Left cardiac atrium (tissue), 4 donors: Measurements from ENCODE around the gene MVB12A. TPM values are rescaled to one million over a fixed set of nuclear protein-coding genes. Genes with fewer than 3 reads are reported as not detected.

Experiments
- ATAC-seq, 2 donors: fragments of 200-7000 bp; cut with Tn5 transposase; one replicate each; pipeline ENCODE4 v1.9.1; 2020; ENCODE audit warnings: mild to moderate bottlenecking in 2 of 2, moderate library complexity in 2 of 2
- DNase-seq: peaks from one replicate; pipeline ENCODE4 v3.0.0-alpha.2; 2020
- intact Hi-C, 2 donors: fragments of 100-400 bp; cut with DNase I; formaldehyde crosslinking; loops; one replicate each; pipeline versions ENCODE4 v1.14.1 to v1.15.1; 2022 to 2023
- total RNA-seq, 2 donors: library from RNA; stranded (reverse); fragmentation: NEBNext Ultra II Directional; extraction: Animal tissue kit (Norgen Biotek cat#: 25700); gene quantifications; one replicate each; pipeline ENCODE4 v1.2.1, GENCODE V29; 2021
- donor health status: DM: no; HTN: yes; CAD: no.
- donor health status: DM: no; HTN: yes; CAD: no; lungs with severe emphysema.
- donor health status: DM: yes; HTN: yes; CAD: no.
- donor health status: Dilated cardiomyopathy.

The MVB12A gene
- total RNA-seq, 2 donors from 2014 or later, result 22.6 to 24.8 TPM

DNA sequence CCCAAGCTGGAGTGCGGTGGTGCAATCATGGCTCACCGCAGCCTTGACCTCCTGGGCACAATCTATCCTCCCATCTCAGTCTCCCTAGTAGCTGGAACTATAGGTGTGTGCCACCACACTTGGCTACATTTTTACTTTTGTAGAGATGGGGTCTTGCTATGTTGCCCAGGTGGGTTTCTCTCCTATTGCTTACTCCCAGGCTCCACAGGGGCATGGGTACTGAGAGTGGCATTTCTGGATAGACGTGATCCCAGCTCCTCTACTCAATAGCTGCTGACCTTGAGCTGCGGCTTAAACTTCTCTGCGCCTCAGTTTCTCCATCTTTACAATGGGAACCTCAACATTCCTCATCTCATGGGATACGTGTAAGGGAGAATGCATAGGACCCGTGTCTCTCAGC is 11.6 kb downstream of the MVB12A start:
- intact Hi-C loops, result loop anchor here in 1 of 2 donors (10.0 kb wide), 1 partner anchor 153 kb away; no protein-coding TSS in a partner anchor
- ATAC-seq, result no peak

DNA sequence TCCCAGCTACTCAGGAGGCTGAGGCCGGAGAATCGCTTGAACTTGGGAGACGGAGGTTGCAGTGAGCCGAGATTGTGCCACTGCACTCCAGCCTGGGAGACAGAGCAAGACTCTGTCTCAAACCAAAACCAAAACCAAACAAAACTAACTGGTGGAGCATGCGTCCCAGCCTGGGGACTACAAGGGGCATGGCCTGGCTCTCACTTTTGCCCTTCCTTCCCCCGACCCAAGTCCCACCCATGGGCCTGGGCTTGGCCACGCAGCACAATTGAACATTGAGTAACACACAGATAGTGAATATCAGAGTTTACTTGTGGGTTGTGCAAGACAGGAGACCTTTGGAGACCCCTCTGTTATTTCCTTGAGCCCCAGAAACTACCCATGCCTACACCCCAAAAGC is 15.4 kb downstream of the MVB12A start:
- intact Hi-C loops, result loop anchor here in 1 of 2 donors (10.0 kb wide), 1 partner anchor 150 kb away; no protein-coding TSS in a partner anchor
- DNase-seq (no peak), ATAC-seq (no peak)

More for the DNA sequence above, 11.6 kb downstream of the MVB12A start:
- DNase-seq, result no peak

DNA sequence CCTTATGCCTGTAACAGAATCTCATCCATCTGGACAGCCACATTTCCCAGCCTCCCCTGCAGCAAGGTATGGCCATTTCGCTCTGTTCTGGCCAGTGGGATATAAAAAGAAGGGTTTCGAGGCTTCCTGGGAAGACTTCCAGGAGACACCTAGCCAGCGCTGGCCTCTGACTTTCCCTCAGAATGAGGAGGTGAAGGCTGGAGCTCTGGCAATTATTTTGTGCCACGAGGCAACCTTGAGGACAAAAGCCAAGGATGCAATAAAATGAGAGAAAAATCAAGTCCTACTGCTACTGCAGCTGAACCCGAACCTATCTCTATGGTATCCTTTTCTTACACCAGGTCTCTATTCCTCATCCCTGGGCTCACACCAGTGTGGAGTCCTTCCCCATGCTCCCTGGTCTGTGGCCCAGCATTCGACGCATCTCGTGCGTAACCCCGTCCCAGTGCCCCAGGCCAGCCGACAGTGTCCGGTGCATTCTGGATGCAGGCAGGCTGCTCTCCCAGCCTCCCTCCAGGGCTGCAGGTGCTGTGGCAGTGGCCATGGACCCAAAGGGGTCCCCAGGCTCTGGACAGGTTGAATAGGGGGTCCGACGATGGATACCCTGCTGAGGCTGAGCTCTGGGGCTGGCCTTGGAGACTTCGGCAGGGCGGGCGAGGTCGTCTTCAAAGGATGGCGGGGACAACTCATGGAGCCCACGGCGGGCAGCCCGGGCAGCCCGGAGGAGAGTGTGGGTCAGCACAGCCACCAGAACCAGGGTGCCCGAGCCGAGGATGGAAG is 16.4 kb downstream of the MVB12A start:
- DNase-seq, result no peak
- ATAC-seq, result no peak
- intact Hi-C loops, result loop anchor here in 1 of 2 donors (10.0 kb wide), 1 partner anchor 149 kb away; no protein-coding TSS in a partner anchor

DNA sequence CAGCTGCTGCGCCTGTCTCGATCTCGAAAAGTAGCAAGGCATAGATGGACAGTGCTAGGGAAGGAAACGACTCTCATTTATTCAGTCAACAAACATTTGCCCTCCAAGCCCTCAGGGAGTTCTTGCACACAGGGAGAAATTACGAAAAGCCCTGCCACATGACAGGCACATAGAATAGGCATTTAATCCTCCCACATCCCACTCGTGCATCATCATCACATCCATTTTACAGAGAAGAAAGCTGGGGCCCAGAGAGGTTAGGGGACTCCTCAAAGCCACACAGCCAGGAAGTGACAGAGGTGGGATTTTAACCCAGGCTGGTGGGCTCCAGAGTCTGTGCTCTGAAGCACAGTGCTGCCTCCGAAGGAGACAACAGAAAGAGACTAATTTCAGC is 17.0 kb downstream of the MVB12A start:
- intact Hi-C loops, result loop anchor here in 1 of 2 donors (10.0 kb wide), 1 partner anchor 148 kb away; no protein-coding TSS in a partner anchor
- ATAC-seq, result no peak
- DNase-seq, result no peak

DNA sequence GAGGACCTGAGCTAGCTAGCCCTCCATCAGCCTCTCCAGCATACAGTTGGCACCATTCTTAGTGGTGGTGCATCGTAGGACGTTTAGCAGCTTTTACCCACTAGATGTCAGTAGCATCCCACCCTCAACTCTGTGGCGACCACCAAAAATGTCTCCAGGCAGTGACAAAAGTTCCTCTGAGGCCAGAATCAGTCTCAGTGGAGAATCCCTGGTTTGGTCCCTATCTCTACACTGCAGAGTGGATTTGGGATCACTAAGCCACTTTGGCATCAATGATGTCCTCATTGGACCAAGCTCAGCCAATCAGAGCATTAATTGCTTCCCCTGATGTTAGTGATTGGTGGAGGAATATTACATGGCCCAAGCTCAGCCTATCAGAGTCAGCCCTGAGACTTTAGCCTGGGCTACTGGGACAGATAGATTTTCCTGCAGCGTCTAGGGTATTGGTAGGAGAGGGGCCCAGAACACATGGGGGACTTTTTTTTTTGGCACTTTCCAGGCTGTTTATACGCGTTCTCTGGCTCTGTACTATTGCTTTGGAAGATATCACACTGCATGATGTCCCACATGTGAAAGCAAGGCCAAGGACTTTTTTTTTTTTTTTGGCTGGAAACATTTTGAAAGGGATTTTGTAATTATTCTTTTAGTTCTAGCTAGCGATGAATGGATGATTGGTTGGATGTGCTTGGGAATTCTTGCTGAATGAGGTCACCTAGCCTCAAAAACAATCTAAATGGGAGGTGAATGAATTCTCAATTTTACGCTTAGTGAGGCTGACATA is 21.6 kb downstream of the MVB12A start:
- no peak for DNase-seq
- intact Hi-C loops, result no loop called here
- peak; percentile 37 to 71 for ATAC-seq

DNA sequence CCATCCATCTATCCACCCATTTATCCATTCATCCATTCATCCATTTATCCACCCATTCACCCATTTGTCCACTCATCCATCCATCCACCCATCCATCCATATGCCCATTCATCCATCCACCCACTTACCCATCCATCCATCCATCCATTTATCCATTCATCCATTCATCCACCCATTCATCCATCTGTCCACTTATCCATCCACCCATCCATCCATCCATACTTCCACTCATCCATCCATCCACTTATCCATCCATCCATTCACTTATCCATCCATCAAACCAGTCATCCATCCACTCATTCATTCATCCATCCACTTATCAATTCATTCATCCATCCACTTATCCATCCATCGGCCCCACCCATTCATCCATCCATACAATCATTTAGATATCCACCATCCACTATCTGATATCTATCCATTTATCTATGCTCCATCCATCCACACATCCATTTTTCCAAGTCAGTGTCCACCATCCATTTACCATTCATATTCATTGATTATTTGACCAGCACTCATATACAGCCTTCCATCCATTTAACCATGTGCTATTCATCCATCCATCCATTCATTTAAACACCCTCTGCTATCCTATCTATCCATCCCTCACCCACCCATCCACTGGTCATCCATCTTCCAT is 25.8 kb downstream of the MVB12A start:
- intact Hi-C loops, result no loop called here
- no peak for DNase-seq
- ATAC-seq, result no peak

DNA sequence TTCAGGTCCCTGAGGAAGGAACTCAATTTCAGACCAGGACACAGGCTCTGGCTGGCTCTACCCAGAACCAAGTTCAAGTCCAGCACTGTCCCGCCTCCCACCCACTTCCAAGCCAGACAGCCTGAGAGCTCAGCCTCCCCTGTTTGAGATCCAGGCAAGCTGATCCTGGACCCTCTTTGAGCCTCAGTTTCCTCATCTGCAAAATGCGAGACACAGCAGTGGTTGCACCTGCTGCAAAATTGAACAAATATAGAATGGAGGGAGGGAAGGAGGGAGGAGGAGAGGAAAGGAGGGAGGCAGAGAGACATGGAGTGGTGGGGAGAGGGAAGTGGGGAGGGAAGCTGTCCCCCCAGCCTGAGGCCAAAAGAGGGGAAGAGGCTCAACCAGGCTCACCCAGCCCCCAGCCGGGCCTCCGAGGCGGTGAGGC is 27.9 kb downstream of the MVB12A start:
- intact Hi-C loops, result no loop called here
- no peak for ATAC-seq
- no peak for DNase-seq

DNA sequence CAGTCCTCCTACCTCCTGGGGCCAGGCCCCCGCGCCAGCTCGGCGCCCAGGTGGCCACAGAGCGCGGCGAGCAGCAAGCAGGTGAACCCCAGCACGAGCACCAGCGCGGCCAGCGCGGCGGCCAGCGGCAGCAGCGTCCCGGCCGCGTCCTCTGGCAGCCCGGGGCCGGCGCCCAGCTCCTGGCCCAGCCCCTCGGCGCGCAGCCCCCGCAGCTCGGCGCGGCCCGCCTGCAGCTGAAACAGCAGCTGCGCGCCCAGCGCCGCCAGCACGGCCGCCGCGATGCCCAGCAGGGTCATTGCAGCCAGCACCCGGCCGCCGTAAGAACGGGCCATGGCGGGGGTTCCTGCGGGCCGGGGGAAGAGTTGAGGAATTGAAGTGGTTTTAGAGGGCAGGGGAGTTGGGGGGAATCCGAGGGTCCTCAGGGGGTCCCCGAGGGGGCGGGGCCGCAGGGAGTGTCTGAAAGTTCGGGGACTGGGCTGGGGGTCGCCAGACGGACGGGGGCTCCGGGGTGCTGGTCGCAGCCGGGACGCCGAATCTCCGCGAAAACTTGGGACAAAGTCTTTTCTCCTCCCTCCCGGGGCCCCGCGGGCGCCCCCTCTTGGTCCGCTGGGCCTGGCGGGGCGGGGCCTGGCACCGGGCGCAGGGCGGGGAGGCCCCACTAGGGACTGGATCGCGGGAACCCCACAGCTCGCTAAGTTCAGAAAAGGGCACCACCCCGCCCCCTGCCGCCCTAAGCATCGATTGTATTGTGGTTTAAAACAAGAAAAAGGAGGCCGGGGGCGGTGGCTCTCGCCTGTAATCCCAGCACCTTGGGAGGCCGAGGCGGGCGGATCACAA is 28.5 kb downstream of the MVB12A start, which contains the start of gene TMEM221:
Gene TMEM221 (minus strand): TSS at position 538 of the 837 bp plus-strand sequence. CDS start 206 bp downstream, at position 332.
- peak; percentile 86 to 91 for ATAC-seq
- intact Hi-C loops, result no loop called here
- DNase-seq, result peak; percentile 56

DNA sequence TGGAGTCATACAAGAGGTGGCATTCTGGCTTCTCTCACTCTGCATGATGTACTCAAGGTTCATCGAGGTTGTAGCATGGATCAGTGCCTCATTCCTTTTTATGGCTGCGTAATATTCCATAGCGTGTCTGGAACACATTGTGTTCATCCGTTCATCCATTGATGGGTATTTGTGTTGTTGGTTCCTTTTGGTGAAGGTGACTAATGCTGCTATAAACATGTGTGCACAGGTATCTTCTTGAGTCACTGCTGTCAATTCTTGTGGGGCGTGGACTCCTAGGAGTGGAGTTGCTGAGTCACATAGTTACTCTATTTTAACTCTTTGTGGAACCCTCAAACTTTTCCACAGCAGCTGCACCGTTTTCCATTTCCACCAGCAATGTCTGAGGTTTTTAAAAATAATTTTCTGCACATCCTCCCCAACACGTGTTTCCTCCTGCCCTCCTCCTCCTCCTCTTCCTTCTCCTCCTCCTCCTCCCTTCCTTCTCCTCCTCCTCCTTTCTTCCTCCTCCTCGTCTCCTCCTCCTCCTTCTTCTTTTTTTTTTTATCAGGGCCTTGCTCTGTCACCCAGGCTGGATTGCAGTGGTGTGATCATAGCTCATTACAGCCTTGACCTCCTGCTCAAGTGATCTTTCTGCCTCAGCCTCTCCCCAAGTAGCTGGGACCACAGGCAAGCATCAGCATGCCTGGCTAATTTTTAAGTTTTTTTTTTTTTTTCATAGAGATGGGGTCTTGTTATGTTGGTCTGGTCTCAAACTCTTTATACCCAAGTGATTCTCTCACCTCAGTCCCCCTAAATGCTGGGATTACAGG is 30.6 kb downstream of the MVB12A start:
- no peak for ATAC-seq
- no peak for DNase-seq
- intact Hi-C loops, result loop anchor here in 1 of 2 donors (10.0 kb wide), 1 partner anchor 404 kb away; the partner anchor contains the start of gene RPL18A

DNA sequence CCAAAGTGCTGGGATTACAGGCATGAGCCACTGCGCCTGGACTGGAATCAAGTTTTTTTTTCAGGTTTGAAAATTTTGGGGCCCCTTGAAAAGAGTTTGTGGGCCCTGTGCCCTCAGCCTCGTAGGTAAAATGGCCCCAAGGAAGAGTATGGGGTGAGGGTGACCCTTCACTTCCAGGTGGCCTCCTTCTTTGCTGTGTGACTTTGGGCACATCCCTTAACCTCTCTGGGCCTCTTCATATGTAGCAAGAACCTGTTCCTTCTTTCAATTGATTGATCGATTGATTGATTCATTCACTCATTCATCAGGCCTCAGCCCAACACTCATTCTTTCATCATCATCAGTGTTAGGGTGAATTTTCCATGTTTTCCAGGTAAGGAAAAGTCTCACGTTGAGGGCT is 32.0 kb downstream of the MVB12A start:
- no peak for DNase-seq
- ATAC-seq, result no peak
- intact Hi-C loops, result loop anchor here in 1 of 2 donors (10.0 kb wide), 1 partner anchor 403 kb away; the partner anchor contains the start of gene RPL18A

DNA sequence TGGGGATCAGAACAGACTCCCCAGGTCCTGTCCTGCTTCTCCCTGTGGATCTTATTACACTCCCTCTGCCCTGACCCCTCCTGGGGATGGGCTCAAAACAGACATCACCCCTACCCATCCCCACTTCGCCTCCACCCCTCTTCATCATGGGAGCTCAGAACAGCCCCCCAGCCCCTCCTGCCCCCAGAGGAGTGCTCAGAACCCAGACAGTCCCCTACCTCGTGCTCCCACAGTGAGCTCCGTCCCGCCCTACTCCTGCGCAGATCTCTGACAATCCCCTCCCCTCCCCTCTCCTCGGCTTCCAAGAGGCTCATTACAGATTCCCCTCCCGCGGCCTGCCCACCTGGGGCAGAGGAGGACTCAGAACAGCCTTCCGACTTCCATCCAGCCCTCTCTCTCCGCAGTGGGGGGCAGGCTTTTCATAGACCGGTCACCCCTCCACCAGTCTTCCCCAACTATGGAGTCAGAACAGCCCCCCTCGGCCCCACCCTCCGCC is 34.8 kb downstream of the MVB12A start:
- DNase-seq, result no peak
- intact Hi-C loops, result loop anchor here in 1 of 2 donors (10.0 kb wide), 1 partner anchor 400 kb away; the partner anchor contains the start of gene RPL18A
- no peak for ATAC-seq

DNA sequence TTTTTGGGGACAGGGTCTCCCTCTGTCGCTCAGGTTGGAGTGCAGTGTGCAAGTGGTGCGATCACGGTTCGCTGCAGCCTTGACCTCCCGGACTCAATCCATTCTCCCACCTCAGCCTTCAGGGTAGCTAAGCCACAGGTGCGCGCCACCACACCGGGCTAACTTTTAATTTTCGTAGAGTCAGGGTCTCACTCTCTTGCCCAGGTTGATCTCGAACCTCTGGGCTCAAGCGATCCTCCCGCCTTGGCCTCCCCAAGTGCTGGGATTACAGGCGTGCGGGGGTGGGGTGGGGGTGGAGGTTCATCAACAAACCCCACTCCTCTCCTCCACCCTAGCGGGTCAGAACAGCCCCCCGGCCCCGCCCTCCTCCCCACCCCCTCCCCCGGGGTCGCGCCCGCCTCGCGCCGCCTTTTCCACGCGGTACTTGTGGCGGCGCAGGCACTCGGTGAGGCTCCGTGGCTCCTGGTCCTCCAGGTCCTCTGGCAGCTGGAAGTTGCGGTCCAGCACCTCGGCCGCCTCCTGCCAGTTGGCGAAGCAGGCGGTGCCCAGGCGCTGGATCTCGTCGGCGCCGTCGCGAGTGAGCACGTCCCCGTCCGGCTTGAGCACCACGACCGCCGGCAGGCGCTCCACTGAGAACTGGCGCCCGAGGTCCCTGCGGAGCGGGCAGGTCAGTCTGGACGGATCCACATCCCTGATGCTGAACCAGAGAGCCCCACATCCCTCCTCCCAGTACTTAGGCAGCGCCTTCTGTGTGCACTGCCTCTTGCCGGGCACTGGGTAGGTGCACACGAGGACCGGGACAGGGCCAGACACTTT is 35.7 kb downstream of the MVB12A start:
- intact Hi-C loops, result loop anchor here in 1 of 2 donors (10.0 kb wide), 1 partner anchor 399 kb away; the partner anchor contains the start of gene RPL18A

DNA sequence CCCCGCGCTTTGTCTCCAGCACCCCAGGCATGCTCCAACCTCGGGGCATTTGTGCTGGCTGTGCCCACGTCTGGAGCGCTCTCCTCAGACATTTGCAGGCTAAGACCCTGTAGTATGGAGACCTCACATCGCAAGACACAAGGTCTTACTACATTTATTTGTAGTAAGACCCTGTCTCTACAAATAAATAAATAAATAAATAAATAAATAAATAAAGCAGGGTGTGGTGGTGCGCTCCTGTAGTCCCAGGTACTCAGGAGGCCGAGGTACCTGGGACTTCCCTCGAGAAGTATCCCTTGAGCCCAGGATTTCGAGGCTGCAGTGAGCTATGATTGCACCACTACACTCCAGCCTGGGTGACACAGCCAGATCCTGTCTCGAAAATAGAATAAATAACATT is 36.3 kb downstream of the MVB12A start:
- DNase-seq, result no peak
- no peak for ATAC-seq
- intact Hi-C loops, result loop anchor here in 1 of 2 donors (10.0 kb wide), 1 partner anchor 399 kb away; the partner anchor contains the start of gene RPL18A

More for the DNA sequence above, 35.7 kb downstream of the MVB12A start:
- DNase-seq (no peak), ATAC-seq (peak in 1 of 2 donors; percentile 30)

DNA sequence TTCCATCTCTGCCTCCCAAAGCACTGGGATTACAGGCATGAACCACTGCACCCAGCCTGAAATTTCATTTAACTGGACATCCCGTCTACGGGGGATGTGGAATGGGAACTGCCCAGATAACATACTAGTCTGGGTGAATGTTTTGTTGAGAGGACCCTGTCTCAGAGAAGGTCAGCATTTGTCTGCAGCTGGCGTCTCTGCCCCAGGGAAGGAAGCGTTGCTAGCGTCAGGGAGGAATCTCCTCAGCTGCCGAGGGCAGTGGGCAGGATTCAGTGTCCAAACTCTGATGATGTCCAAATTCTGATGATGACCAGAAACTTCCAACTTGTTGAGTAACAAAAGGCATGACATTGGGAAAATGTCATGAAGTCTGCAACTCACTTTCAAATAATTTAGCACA is 37.8 kb downstream of the MVB12A start:
- intact Hi-C loops, result loop anchor here in 1 of 2 donors (10.0 kb wide), 1 partner anchor 397 kb away; the partner anchor contains the start of gene RPL18A
- DNase-seq, result no peak
- ATAC-seq, result no peak

DNA sequence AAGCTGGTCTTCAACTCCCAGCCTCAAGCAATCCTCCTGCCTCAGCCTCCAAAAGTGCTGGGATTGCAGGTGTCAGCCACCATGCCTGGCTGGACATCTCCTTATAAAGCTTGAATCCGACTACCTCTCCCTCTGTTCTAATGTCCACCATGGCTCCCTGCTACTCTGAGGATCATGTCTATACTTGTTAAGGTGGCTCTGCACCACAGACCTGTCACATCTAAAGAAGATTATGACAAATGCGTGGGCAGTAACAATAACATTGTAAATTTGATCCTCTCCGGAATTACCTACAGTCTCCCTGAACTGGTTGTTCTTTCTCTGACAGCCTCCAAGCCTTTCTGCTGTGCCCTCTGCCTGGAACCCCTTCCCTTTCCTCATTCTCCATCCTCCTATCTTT is 39.1 kb downstream of the MVB12A start:
- intact Hi-C loops, result loop anchor here in 1 of 2 donors (10.0 kb wide), 1 partner anchor 396 kb away; the partner anchor contains the start of gene RPL18A
- no peak for ATAC-seq
- no peak for DNase-seq
